Effector memory CD8-positive, alpha-beta T cell (primary cell): ENCODE results near the gene SCD.

Experiments
- ATAC-seq: fragments of 150-1000 bp; cut with Tn5 transposase; replicated peaks from 2 replicates; pipeline ENCODE4 v1.10.0; 2021; ENCODE audit warnings: mild to moderate bottlenecking, moderate library complexity
- DNase-seq, 3 experiments: peaks; one replicate each; pipeline ENCODE4 v3.0.0; 2021
- H3K27ac Mint-ChIP-seq, 2 donors: one replicate each; pipeline ENCODE4 v1.8.0; 2022; ENCODE audit warnings: mild to moderate bottlenecking in 2 of 2, mixed read lengths in 2 of 2, moderate library complexity in 2 of 2
- H3K27me3 Mint-ChIP-seq, 2 donors: one replicate each; pipeline ENCODE4 v1.8.0; 2022; ENCODE audit warnings: mixed read lengths in 2 of 2
- H3K36me3 Mint-ChIP-seq: one replicate; pipeline ENCODE4 v1.8.0; 2022; ENCODE audit warnings: mild to moderate bottlenecking, moderate library complexity, mixed read lengths; ENCODE audit not compliant: insufficient read depth
- H3K4me1 Mint-ChIP-seq, 2 donors: one replicate each; pipeline ENCODE4 v1.8.0; 2022; ENCODE audit warnings: low read depth in 2 of 2, mixed read lengths in 2 of 2
- H3K4me3 Mint-ChIP-seq, 2 donors: one replicate each; pipeline ENCODE4 v1.8.0; 2022; ENCODE audit warnings: mild to moderate bottlenecking in 2 of 2, mixed read lengths in 2 of 2, moderate library complexity in 2 of 2
- H3K9me3 Mint-ChIP-seq, 2 donors: one replicate each; pipeline ENCODE4 v1.8.0; 2022; ENCODE audit warnings: mixed read lengths in 2 of 2

The SCD gene

GRCh38 chr10:100345570-100346330, 1.3 kb upstream of the SCD start:
- H3K9me3 Mint-ChIP-seq = no peaks in the 10 kb centered on the region
- peak overlapping the region; percentile 77 to 83 for H3K4me3 Mint-ChIP-seq
- peak overlapping the region; percentile 41 to 67 for H3K27ac Mint-ChIP-seq
- H3K36me3 Mint-ChIP-seq = no peaks in the 10 kb centered on the region
- peaks cover 26 to 28% of the 10 kb centered on the region in 2 donors for H3K4me1 Mint-ChIP-seq
- no peaks in the 10 kb centered on the region for H3K27me3 Mint-ChIP-seq
- ATAC-seq (no peak), DNase-seq (no peak)

- peaks cover 27 to 33% of the 10 kb centered on the region in 2 donors for H3K4me1 Mint-ChIP-seq
- peak overlapping the region; percentile 41 to 67 for H3K27ac Mint-ChIP-seq
- peak; percentile 35 to 44 (median 43) for DNase-seq
- no peaks in the 10 kb centered on the region for H3K27me3 Mint-ChIP-seq
- H3K36me3 Mint-ChIP-seq = no peaks in the 10 kb centered on the region
- peak; percentile 51 for ATAC-seq
- peak overlapping the region; percentile 77 to 83 for H3K4me3 Mint-ChIP-seq
- no peaks in the 10 kb centered on the region for H3K9me3 Mint-ChIP-seq
These were observed 675 bp upstream of the SCD start for GRCh38 chr10:100346351-100346764.

- Mint-ChIP-seq H3K27ac (peak overlapping the region; percentile 41 to 71), H3K4me1 (peaks cover 27 to 33% of the 10 kb centered on the region in 2 donors), H3K27me3 (no peaks in the 10 kb centered on the region), H3K4me3 (peak overlapping the region; percentile 77 to 83), H3K36me3 (no peaks in the 10 kb centered on the region), H3K9me3 (no peaks in the 10 kb centered on the region)
- ATAC-seq = no peak
- no peak for DNase-seq
These were observed 649 bp downstream of the SCD start for GRCh38 chr10:100347568-100348195.

DNA sequence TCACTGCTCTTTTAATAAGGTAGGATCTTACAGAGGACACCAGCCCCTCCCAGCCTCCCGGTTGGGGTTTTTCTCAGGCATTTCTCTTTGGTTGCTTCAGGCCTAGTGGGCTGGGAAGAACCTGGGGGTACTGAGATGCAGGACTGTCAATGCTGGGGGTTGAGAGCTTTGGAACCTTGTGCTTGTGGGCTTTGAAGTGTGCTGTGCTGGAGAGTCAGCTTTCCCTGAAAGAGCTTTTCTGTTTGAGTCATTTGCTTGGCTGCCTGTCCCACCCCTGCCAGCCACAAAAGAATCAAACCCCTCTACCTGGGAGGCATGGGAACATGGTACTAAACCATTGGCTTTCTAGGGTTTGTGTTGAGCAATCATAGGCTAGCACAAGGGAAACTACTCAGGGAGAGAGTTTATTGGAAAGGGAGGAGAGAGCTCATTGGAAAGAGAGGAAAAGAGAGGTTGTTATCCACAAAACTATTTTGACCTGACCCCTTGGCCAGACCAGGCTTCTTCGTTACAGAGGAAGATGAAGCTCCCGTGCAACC, 1.4 kb downstream of the SCD start:
- H3K4me3 Mint-ChIP-seq = peak overlapping the region; percentile 77 to 83
- H3K27me3 Mint-ChIP-seq = no peaks in the 10 kb centered on the region
- no peaks in the 10 kb centered on the region for H3K9me3 Mint-ChIP-seq
- ATAC-seq (no peak), DNase-seq (no peak)
- H3K4me1 Mint-ChIP-seq = peaks cover 27 to 33% of the 10 kb centered on the region in 2 donors
- H3K27ac Mint-ChIP-seq = peak overlapping the region in 1 of 2 donors; percentile 71
- H3K36me3 Mint-ChIP-seq = peaks cover 5% of the 10 kb centered on the region

DNA sequence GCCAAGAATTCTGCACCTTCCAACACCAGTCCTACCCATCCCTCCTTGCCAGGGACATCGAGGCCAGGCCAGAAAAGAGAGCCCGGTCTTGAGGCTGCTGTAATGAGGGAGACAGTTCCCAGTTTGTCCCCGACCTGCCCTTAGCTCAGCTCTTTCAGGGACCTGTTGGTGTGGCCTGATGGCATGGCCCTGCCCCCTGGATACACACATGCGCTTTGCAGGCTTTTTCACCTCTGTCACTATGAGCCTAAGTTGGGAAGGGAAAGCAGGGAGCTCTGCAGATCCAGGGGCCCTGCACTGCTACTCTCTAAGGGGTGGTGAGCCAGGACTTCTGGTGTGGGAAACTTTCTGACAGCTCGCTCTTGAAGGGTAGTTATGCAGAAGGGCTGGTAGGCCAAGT, 2.1 kb downstream of the SCD start:
- H3K36me3 Mint-ChIP-seq = peaks cover 5% of the 10 kb centered on the region
- no peak overlapping the region for H3K27ac Mint-ChIP-seq
- H3K9me3 Mint-ChIP-seq = no peaks in the 10 kb centered on the region
- peak overlapping the region in 1 of 2 donors; percentile 83 for H3K4me3 Mint-ChIP-seq
- H3K4me1 Mint-ChIP-seq = peaks cover 27 to 33% of the 10 kb centered on the region in 2 donors
- no peak for ATAC-seq
- no peaks in the 10 kb centered on the region for H3K27me3 Mint-ChIP-seq
- no peak for DNase-seq

DNA sequence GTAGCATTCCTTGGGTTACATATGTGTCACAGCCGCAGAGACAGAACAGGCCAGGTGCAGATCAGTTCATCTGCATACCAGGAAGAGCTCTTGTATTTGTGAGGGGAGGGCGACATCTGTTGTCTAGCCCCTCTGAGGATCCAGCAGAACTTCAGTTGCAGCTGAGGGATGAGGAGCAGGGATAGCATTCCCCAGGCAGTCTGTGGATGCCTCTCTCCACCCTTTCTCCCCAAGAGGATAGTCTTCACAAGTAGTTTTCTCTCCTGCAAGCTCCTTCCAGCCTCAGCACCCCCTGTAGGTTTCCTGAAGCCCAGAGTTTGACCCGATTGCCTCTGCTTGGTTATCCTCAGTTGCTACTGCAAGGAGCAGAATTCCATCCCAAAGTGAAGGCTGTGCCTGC, 2.6 kb downstream of the SCD start:
- Mint-ChIP-seq H3K4me3 (no peak overlapping the region), H3K9me3 (no peaks in the 10 kb centered on the region), H3K36me3 (peaks cover 6% of the 10 kb centered on the region), H3K4me1 (peaks cover 27 to 33% of the 10 kb centered on the region in 2 donors), H3K27me3 (no peaks in the 10 kb centered on the region), H3K27ac (no peak overlapping the region)
- DNase-seq = no peak
- ATAC-seq = no peak

DNA sequence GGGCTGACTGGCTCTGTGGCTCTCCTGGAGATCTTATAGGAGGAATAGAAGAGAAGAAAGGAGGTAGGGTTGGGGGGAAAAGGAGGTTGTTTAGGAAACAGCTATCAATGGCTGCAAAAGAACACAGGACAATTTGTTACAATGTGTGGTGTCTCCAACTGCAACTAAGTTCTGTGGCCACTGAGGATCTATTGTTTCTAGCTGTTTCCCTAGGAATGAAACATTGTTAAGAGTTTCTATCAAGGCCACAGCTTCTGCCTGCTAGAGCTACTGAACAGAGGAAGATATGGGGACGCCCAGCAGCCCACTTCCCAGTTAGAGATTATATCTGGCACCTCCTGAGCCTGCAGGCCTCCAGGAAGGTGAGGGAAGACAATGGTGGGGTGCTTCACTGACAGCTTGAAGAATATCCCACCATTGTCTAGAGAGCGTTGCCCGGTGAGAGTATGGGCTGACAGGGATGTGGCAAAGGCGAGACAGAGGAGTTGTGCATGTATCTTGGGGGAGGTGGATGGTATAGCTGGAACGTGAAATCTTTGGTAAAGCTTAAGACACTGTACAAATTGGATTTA, 4.0 kb downstream of the SCD start:
- DNase-seq (no peak), ATAC-seq (no peak)
- Mint-ChIP-seq H3K4me3 (no peak overlapping the region), H3K36me3 (peaks cover 18% of the 10 kb centered on the region), H3K27ac (peak overlapping the region; percentile 6 to 18), H3K27me3 (no peaks in the 10 kb centered on the region), H3K9me3 (no peaks in the 10 kb centered on the region), H3K4me1 (peaks cover 24 to 30% of the 10 kb centered on the region in 2 donors)

GRCh38 chr10:100353770-100354485, 6.9 kb downstream of the SCD start:
- Mint-ChIP-seq H3K27ac (no peak overlapping the region), H3K27me3 (no peaks in the 10 kb centered on the region), H3K36me3 (peaks cover 18% of the 10 kb centered on the region), H3K4me3 (no peak overlapping the region), H3K9me3 (no peaks in the 10 kb centered on the region), H3K4me1 (peaks cover 13% of the 10 kb centered on the region in 2 donors)
- DNase-seq (no peak), ATAC-seq (no peak)

DNA sequence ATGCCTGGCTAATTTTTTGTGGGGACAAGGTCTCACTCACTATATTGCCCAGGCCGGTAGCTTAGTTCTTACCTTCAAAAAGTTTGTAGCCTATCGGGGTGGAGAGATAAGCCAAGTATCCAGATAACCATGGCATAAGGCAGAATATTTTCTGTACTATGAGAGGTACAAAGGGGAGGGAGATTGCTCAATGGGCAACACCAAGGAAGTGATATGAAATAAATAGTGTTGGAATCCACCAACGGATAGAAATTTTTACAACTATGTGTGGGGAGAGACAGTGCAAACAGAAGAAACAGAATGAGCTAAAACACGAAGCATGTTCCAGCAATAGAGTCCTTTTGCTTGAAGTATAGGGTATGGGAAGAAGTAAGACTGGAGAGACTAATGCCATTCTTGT, 8.1 kb downstream of the SCD start:
- Mint-ChIP-seq H3K4me1 (peaks cover 7 to 12% of the 10 kb centered on the region in 2 donors), H3K27me3 (no peaks in the 10 kb centered on the region), H3K36me3 (peaks cover 18% of the 10 kb centered on the region)

GRCh38 chr10:100356067-100357017, 9.3 kb downstream of the SCD start:
- no peak overlapping the region for H3K4me3 Mint-ChIP-seq
- no peaks in the 10 kb centered on the region for H3K9me3 Mint-ChIP-seq
- H3K36me3 Mint-ChIP-seq = peaks cover 18% of the 10 kb centered on the region
- ATAC-seq (no peak), DNase-seq (no peak)
- H3K27me3 Mint-ChIP-seq = no peaks in the 10 kb centered on the region
- H3K4me1 Mint-ChIP-seq = peaks cover 0 to 9% of the 10 kb centered on the region in 2 donors
- H3K27ac Mint-ChIP-seq = no peak overlapping the region

More for the DNA sequence above, 8.1 kb downstream of the SCD start:
- DNase-seq (no peak), ATAC-seq (no peak)
- Mint-ChIP-seq H3K9me3 (no peaks in the 10 kb centered on the region), H3K4me3 (no peak overlapping the region), H3K27ac (no peak overlapping the region)

GRCh38 chr10:100357059-100357858, 10.2 kb downstream of the SCD start:
- H3K27ac Mint-ChIP-seq = peak overlapping the region; percentile 2 to 76
- H3K9me3 Mint-ChIP-seq = no peaks in the 10 kb centered on the region
- H3K4me1 Mint-ChIP-seq = peaks cover 0 to 9% of the 10 kb centered on the region in 2 donors
- H3K4me3 Mint-ChIP-seq = no peak overlapping the region
- H3K27me3 Mint-ChIP-seq = no peaks in the 10 kb centered on the region
- peaks cover 18% of the 10 kb centered on the region for H3K36me3 Mint-ChIP-seq
- DNase-seq (no peak), ATAC-seq (no peak)

DNA sequence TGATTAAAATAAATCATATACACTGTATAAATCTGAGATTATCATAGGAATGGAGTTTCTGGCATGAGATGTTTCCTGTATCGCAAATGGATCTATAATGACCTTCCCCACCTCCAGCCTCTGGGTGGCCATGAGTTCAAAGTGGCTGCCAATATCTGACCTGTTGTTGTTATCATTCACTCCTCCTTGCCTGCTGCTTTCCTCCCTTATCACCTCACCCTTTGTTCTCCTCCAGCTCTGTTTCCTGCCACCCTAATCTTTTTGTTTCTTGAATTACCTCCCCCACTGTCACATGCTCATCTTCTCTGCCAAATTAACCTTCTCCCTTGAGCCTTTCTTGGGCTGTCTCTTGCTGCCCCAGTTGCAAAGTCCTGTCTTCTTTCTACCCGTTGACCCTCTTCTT, 12.0 kb downstream of the SCD start:
- no peaks in the 10 kb centered on the region for H3K9me3 Mint-ChIP-seq
- peaks cover 4 to 9% of the 10 kb centered on the region in 2 donors for H3K4me1 Mint-ChIP-seq
- no peaks in the 10 kb centered on the region for H3K27me3 Mint-ChIP-seq
- ATAC-seq (no peak), DNase-seq (no peak)
- H3K36me3 Mint-ChIP-seq = peaks cover 12% of the 10 kb centered on the region
- no peak overlapping the region for H3K4me3 Mint-ChIP-seq
- no peak overlapping the region for H3K27ac Mint-ChIP-seq
